ENCODE data around the gene ASB3.

Gene ASB3

DNA sequence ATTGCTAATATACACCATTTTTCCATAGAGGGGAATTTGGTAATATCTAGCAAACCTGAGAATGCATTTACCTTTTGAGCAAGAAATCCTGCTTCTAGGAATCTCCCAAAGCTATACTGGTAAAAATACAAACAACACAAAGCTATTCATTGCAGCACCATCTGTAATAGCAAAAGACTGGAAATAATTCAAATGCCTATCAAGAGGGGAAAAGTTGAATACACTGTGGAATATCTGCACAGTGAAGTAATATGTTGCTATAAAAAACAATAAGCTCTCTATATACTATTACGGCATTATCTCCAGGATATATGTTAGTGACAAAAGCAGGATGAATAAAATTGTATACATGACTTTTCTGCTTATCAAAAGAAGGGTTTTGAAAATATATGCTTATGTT is 131.5 kb downstream of the ASB3 start:
- no peak for DNase-seq (ENCODE audit: low read depth in 3 of 3)

- no peak for DNase-seq (ENCODE audit: low read depth in 3 of 3)
These were observed 132.4 kb downstream of the ASB3 start for GRCh38 chr2:53654396-53654795.

DNA sequence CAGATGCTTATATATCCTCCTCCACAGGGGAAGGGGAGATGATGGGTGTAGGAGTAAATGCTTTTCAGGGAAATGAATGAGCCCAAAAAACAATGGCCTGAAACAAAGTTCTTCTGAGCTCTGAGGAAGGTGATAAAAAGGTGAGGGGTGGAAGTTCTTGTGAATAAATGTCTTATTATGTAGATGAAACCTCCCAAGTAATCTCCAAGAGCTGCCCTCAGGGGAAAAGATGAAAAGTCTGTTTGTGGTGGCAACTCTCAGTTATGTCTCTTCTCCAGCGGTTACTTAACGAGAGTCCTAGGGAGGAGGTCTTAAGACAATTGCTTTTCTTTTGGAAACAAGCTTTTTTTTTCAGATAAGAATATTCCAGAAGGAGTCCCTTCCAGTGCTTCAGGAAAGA is 134.6 kb downstream of the ASB3 start:
- no peak for DNase-seq (ENCODE audit: low read depth in 3 of 3)

DNA sequence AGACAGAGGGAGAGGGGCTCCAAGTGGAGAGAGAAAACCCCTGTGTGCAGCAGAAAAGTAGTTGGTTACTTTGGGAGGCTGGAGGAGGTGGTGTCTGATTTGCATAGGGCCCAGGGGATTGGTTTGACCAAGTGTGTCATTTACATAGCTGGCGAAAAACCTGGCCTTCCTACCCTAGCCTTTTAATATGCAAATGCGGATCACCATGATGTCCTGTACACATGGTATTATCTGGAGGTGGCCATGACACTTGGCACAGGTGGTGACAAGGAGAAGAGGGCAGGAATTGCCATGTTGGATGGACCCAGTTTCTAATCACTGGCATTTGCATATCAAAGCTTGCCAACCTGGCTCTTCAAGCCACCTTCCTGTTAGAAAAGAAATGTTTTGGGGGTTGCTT is 140.0 kb downstream of the ASB3 start:
- no peak for DNase-seq (ENCODE audit: low read depth in 3 of 3)

- DNase-seq (ENCODE audit: low read depth in 3 of 3): no peak
These were observed 145.5 kb downstream of the ASB3 start for GRCh38 chr2:53641290-53641689.

DNA sequence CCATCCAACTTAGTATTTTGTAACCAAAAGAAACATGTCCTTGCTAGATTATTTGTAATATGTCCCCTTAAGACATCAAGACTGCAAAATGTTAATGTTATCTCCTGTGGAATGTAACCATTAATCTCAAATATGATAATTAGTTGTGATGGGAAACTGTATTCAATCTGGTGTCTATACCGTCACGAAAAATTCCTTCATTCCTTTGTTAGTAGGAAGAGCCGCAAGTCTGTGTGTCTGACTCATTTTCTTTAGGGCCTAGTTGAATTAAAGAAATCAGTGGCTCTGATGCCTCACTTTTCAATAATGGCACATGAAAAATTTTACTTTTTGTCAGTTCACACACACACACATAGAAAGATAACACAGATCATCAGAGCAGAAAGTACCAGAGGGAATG is 146.3 kb downstream of the ASB3 start:
- DNase-seq (ENCODE audit: low read depth in 3 of 3): no peak

- DNase-seq (ENCODE audit: low read depth in 3 of 3): no peak
These were observed 150.2 kb downstream of the ASB3 start for GRCh38 chr2:53636596-53636995.

DNA sequence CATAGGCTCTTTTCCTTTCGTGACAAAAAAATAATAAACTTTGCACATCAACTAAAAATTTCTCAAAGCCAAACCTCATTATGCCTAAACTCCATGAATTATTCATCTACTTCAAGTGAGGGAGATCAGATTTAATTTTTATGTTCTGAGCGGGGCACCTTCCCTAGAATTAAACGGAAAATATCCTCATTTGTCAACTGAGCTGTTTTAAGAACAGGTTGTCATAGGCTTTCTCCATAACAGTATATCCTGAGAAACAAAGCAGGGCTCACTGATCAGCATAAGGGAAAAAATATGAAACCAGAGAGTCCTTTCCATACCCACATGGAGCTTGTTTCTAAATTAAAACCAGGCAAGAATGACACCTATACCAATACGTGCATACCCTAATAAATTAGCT is 150.6 kb downstream of the ASB3 start:
- DNase-seq (ENCODE audit: low read depth in 3 of 3): no peak

- no peak for DNase-seq (ENCODE audit: low read depth in 3 of 3)
These were observed 151.1 kb downstream of the ASB3 start for GRCh38 chr2:53635694-53636093.

GRCh38 chr2:53633441-53633840 is 153.3 kb downstream of the ASB3 start:
- DNase-seq (ENCODE audit: low read depth in 3 of 3): no peak

DNA sequence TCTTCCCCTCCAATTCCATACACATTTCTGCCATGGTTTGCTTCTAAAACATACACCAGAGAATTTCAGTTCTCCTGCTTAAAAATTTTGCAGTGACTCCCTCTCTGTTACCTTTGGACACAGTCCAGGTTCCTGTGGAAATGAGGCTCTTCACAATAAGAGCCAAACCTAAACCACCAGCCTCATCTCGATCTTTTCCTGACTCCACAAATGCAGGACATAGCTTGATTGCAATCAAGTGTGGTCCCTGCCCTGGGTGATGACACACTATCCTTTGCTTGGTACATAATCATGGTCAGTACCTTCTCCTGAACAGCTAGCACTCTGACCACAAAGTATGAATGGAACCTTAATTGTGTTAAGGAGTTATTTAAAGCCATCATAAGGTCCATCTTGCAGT is 154.0 kb downstream of the ASB3 start:
- DNase-seq (ENCODE audit: low read depth in 3 of 3): no peak

DNA sequence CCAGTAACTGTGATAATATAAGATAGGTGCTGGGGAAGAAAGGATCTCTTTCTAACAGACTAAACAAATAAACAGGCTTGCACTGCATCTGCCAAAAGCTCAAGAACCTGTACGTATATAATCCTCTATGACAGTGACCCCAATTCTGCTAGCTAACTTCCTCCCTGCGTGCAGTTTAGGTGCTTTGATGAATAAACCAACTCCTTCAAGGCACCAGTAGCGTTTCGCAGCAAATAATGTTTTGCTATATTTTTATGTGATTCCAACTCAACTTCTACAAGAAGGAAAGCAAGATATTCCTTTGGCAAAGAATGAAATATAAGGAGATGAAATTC is 154.7 kb downstream of the ASB3 start:
- no peak for DNase-seq (ENCODE audit: low read depth in 3 of 3)

GRCh38 chr2:53631313-53632125 is 155.2 kb downstream of the ASB3 start:
- no peak for DNase-seq (ENCODE audit: low read depth in 3 of 3)

GRCh38 chr2:53630026-53630606 is 156.6 kb downstream of the ASB3 start:
- no peak for DNase-seq (ENCODE audit: low read depth in 3 of 3)

- DNase-seq (ENCODE audit: low read depth in 3 of 3): no peak
These were observed 157.3 kb downstream of the ASB3 start for GRCh38 chr2:53629501-53629900.

DNA sequence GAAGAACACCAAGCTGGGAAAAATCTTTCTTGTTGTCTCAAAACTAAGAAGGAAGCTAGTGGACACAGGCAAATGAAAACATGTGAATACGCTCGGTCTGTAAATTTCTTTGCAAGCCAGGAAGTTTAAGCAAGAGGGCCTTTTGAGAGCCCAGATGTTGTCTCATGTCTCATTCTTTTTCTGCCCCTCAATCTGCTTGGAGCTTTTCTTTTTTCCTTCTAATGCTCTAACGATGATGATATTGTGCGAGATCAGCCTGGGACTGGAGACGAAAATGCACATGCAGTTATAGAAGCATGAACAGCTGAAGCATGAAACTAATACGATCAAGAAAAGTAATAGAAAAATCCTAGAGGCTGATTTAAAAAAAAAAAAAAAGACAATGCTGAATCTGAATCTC is 157.8 kb downstream of the ASB3 start:
- DNase-seq (ENCODE audit: low read depth in 3 of 3): no peak

- DNase-seq (ENCODE audit: low read depth in 3 of 3): no peak
These were observed 164.6 kb downstream of the ASB3 start for GRCh38 chr2:53622141-53622540.

- no peak for DNase-seq (ENCODE audit: low read depth in 3 of 3)
These were observed 165.8 kb downstream of the ASB3 start for GRCh38 chr2:53620981-53621380.

Measured in stimulated activated CD4-positive, alpha-beta T cell treated with anti-CD3 and anti-CD28 coated beads, TNF-alpha, amount 100 ng/mL, for 24 hours (primary cell).